Measurements from ENCODE around the gene PPM1F.
A peak's percentile ranks its signal among the peaks of the same experiment; 100 is the strongest.
"Not testable (repeated sequence)": the region's sequence is repeated elsewhere in the genome, so short reads cannot be mapped to it uniquely, and the experiment has no call there.

PPM1F gene

GRCh38 chr22:21940521-21940920, 12.1 kb downstream of the PPM1F start:
- DNase-seq (ENCODE audit: low spot score) = no peak

- DNase-seq (ENCODE audit: low spot score) = not testable (repeated sequence)
Measured at GRCh38 chr22:21939935-21940334, 12.7 kb downstream of the PPM1F start.

DNA sequence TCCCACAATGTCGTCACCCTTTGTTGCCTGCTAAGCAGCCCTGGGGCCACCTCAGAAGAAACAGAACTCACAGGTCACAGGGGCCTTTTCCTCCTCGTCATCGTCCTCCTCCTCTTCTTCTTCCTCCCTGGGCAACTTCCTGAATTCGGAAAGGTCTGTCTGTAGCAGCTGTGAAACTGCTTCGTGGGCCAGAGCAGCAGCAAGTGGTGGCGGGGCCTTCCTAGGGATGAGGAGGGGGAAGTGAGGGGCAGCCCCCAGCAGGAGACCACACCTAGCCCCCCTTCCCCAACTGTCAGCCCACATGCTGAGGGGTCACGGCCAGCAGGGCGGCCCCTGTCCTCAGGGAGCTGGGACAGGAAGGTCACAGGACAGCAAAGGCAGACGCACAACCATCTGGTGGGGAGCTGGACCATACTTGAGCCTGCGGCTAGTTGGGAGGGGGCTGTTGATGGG, 13.2 kb downstream of the PPM1F start:
- DNase-seq (ENCODE audit: low spot score) = no peak

GRCh38 chr22:21938906-21939305, 13.7 kb downstream of the PPM1F start:
- DNase-seq (ENCODE audit: low spot score) = no peak

DNA sequence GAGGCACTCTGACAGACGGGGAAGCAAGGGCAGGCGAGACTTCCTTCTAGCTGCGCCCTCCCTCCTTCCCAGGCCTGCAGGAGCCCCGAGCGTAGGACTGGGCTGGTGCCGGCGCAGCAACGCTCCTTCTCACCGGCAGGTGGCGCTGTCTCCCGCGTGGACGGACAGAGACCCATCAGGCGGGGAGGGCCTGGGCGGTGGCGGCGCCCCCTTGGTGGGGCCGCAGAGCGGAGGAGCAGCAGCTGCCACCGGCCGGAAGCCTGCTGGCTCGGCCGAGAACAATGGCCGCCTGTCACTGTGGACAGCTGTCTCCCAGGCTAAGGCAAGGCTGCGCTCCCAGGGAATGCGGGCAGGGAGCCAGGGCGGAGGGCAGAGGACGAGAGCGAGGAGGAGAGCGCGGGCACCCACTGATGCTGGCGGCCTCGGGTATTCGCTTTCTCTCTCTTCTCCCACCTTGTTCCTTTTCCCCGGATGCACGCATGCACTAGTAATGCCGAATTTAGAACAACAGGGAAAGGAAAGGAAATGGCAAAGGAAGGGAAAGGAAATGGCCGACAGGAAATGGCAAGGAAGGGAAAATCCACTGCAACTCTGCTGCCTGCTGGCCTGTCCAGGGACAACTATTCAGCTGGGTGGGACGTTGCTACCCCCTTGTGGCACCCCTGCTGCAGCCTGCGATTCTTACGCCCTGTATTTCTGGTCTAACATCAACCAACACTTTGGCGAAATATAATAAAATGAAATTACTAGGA, 14.4 kb downstream of the PPM1F start:
- DNase-seq (ENCODE audit: low spot score) = peak; percentile 92

- no peak for DNase-seq (ENCODE audit: low spot score)
Measured at GRCh38 chr22:21937821-21938070, 14.9 kb downstream of the PPM1F start.

- DNase-seq (ENCODE audit: low spot score) = no peak
Measured at GRCh38 chr22:21937041-21937820, 15.4 kb downstream of the PPM1F start.

- no peak for DNase-seq (ENCODE audit: low spot score)
Measured at GRCh38 chr22:21936151-21936775, 16.4 kb downstream of the PPM1F start.

DNA sequence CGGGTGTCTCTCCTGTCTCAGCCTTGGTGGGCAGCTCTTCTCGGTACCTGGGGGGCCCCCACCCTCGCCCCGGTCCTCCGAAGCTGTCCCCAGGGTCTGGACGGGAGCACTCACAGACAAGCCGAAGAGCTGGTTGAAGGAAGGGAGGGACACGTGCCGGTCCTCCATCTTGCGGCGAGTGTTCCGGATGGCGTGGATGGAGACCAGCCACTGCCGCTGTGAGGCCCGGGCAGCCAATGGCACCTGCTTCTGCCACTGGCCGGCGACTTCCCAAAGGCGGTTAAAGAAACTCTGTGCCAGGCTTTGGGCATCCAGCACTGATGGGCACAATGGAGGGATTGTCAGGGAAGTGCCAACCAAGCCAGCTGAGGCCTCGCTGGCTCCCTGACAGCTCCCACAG, 18.7 kb downstream of the PPM1F start:
- DNase-seq (ENCODE audit: low spot score) = no peak

- no peak for DNase-seq (ENCODE audit: low spot score)
Measured at GRCh38 chr22:21933413-21933812, 19.2 kb downstream of the PPM1F start.

DNA sequence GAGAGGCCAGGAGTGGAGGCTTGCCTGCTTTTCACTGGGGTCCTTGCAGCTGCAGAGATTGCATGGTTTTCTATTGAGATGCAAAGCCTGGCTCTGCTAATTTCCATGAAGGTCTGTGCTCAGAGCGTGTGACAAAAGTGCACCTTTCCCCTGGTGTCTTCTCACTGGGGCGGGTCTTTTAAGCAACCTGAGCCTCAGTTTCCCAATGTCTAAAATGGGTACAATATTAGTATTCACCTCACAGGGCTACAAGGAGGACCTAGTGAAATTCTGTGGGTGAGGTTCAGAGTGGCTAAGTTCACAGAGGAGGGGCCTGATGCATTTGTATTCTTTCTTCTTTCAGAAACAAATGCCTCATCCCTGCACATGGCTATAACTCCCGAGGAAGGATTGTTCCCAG, 20.3 kb downstream of the PPM1F start:
- DNase-seq (ENCODE audit: low spot score) = no peak

DNA sequence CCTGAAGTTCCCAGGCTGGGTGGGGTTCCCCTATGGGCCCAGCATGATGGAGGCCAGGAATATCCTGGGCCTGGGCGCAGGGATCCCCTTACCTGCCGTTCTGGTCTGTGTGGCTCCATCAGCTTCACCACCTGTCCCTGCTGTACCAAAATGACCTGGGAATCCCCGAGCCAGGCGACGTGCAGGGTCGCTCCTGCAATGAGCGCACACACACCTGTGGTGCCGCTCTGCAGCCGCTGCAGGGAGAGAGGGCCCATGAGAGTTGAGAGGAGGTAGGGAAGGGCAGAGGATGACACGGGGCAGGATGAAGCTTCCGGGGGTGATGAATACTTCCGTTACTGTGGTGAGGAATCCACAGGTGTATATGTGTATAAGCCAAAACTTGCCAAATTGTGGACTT, 21.6 kb downstream of the PPM1F start:
- DNase-seq (ENCODE audit: low spot score) = no peak

- DNase-seq (ENCODE audit: low spot score) = no peak
Measured at GRCh38 chr22:21929253-21929652, 23.4 kb downstream of the PPM1F start.

DNA sequence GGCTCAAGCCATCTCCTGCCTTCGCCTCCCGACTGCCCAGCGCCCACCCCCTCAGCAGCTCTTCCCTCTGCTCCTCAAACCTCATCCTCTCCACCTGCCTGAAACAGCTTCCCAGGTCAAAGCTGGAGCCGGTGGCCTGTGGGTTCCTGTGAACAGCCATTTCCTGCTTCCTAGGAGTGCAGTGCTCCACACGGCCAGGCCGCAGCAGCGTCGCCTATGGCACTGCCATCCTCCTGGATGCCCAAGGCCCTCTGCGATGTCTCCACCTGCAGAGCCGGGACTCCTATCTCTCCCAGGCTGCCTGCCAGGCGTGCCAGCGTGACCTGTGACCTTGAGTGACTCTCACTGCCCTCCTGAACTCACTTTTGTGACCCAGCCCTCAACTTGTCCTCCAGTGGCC, 24.6 kb downstream of the PPM1F start:
- DNase-seq (ENCODE audit: low spot score) = no peak

GRCh38 chr22:21927174-21927823, 25.3 kb downstream of the PPM1F start:
- no peak for DNase-seq (ENCODE audit: low spot score)

- DNase-seq (ENCODE audit: low spot score) = no peak
Measured at GRCh38 chr22:21926728-21927127, 25.9 kb downstream of the PPM1F start.

DNA sequence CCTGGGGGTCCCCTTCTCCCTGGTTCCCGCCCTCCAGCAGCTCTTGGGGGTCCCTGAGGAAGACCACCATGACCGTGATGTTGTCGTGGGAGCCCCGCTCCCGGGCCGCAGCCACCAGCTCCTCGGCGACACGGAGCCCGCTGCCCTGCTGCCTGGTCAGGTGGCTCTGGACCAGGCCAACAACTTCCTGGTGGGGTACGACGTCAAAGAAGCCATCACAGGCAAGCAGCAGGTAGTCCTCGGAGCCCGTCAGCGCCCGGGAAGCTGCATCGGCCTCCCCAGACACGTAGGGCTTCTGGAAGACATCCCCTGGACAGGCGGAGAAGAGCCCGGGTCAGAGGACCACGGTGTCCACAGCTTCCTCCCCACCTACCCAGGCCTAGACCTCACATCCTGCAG, 29.5 kb downstream of the PPM1F start:
- DNase-seq (ENCODE audit: low spot score) = no peak

- no peak for DNase-seq (ENCODE audit: low spot score)
Measured at GRCh38 chr22:21922370-21923162, 30.1 kb downstream of the PPM1F start.

GRCh38 chr22:21921729-21922128, 30.9 kb downstream of the PPM1F start:
- DNase-seq (ENCODE audit: low spot score) = no peak

GRCh38 chr22:21921184-21921721, 31.4 kb downstream of the PPM1F start:
- DNase-seq (ENCODE audit: low spot score) = no peak

DNA sequence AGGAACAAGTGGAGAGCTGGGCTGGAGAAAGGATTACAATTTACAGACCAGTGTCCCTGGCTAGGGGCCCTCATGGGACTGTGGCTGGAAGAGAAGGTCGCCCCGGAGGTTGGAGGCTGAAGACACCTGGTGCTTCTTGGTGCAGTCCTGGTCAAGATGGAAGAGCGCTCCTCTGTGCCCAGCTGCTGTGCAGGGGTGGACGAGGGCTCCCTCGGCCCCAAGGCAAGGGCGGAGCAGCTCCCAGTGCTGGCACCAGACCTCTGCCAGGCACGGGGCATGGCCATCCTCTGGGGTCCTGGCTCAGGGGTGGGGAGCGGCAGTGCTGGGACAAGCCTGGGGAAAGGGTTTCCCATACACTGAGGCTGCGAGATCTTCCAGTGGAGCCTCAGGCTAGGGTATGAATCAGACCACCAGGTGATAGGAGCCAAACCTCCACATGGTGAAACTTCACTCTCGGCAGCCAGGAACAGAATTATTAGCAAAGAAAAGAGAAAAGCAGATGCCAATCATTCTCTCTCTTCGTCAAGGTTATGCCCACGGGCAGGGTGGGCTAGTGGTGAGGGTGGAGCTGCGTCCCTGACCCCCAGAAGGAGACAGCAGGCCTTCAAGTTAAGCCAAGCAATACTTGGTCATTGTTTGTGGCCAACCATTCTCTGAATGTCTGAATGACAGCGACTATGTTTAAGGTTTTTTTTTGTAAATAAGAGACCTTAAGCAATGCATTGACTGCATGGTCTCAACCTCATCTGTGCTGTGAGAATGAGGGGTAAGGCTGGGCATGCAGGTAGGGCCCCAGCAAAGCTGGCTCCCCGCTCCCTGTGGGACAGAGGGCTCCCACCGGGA, 32.1 kb downstream of the PPM1F start:
- DNase-seq (ENCODE audit: low spot score) = no peak
